ENCODE measurements around the gene MIA3. TPM values are rescaled to one million over a fixed set of nuclear protein-coding genes. Genes with fewer than 3 reads are reported as not detected.

The MIA3 gene
- total and polyA plus RNA-seq, 8 donors, result 62.0 to 94.5 (median 83.0) TPM

GRCh38 chr1:222691016-222691415 is 73.1 kb downstream of the MIA3 start:
- H3K36me3 ChIP-seq, result peaks cover 0 to 27% of the 10 kb centered on the region in 2 donors
- no peak for TF ChIP-seq CTCF (IDR thresholded peaks at IDR 0.05)
- intact Hi-C loops (cut with DNase I), result no loop called here
- no peaks in the 10 kb centered on the region for H3K9me3 ChIP-seq
- H3K27me3 ChIP-seq, result no peaks in the 10 kb centered on the region
- H3K4me3 ChIP-seq, result no peak overlapping the region
- no peak for ATAC-seq
- H3K4me1 ChIP-seq, result no peaks in the 10 kb centered on the region
- no peak for DNase-seq
- no peak overlapping the region for H3K27ac ChIP-seq

- Histone ChIP-seq H3K27ac (no peak overlapping the region), H3K4me3 (no peak overlapping the region), H3K9me3 (no peaks in the 10 kb centered on the region), H3K27me3 (no peaks in the 10 kb centered on the region), H3K36me3 (peaks cover 0 to 20% of the 10 kb centered on the region in 2 donors), H3K4me1 (no peaks in the 10 kb centered on the region)
- no peak for DNase-seq
- ATAC-seq, result no peak
- no peak for TF ChIP-seq CTCF (IDR thresholded peaks at IDR 0.05)
- intact Hi-C loops (cut with DNase I), result no loop called here
Measured at GRCh38 chr1:222694927-222695326, 77.0 kb downstream of the MIA3 start.

- Histone ChIP-seq H3K4me1 (no peaks in the 10 kb centered on the region), H3K36me3 (peaks cover 0 to 37% of the 10 kb centered on the region in 2 donors), H3K27ac (no peak overlapping the region), H3K9me3 (no peaks in the 10 kb centered on the region), H3K27me3 (no peaks in the 10 kb centered on the region), H3K4me3 (no peak overlapping the region)
- intact Hi-C loops (cut with DNase I), result no loop called here
- DNase-seq, result no peak
- TF ChIP-seq CTCF (IDR thresholded peaks at IDR 0.05), result no peak
- no peak for ATAC-seq
Measured at GRCh38 chr1:222696741-222697140, 78.8 kb downstream of the MIA3 start.

GRCh38 chr1:222697203-222697602 is 79.3 kb downstream of the MIA3 start:
- Histone ChIP-seq H3K4me1 (no peaks in the 10 kb centered on the region), H3K27ac (no peak overlapping the region), H3K27me3 (no peaks in the 10 kb centered on the region), H3K36me3 (peaks cover 0 to 42% of the 10 kb centered on the region in 2 donors), H3K4me3 (no peak overlapping the region), H3K9me3 (no peaks in the 10 kb centered on the region)
- TF ChIP-seq CTCF (IDR thresholded peaks at IDR 0.05), result no peak
- DNase-seq (no peak), ATAC-seq (no peak)
- intact Hi-C loops (cut with DNase I), result no loop called here

- ATAC-seq (no peak), DNase-seq (peak in 1 of 4 donors; percentile 20)
- peaks cover 0 to 46% of the 10 kb centered on the region in 2 donors for H3K36me3 ChIP-seq
- intact Hi-C loops (cut with DNase I), result no loop called here
- H3K4me1 ChIP-seq, result no peaks in the 10 kb centered on the region
- no peaks in the 10 kb centered on the region for H3K27me3 ChIP-seq
- no peak overlapping the region for H3K4me3 ChIP-seq
- no peaks in the 10 kb centered on the region for H3K9me3 ChIP-seq
- TF ChIP-seq CTCF (IDR thresholded peaks at IDR 0.05), result no peak
- H3K27ac ChIP-seq, result no peak overlapping the region
Measured at GRCh38 chr1:222697826-222698225, 79.9 kb downstream of the MIA3 start.
